Anterior cingulate cortex (tissue), 58 donors: ENCODE results near the gene PRX.

Experiments used
- DNase-seq, 58 donors: peaks; one replicate each; lab custom pipeline; 2025; lab: John Stamatoyannopoulos, UW

PRX gene

DNA sequence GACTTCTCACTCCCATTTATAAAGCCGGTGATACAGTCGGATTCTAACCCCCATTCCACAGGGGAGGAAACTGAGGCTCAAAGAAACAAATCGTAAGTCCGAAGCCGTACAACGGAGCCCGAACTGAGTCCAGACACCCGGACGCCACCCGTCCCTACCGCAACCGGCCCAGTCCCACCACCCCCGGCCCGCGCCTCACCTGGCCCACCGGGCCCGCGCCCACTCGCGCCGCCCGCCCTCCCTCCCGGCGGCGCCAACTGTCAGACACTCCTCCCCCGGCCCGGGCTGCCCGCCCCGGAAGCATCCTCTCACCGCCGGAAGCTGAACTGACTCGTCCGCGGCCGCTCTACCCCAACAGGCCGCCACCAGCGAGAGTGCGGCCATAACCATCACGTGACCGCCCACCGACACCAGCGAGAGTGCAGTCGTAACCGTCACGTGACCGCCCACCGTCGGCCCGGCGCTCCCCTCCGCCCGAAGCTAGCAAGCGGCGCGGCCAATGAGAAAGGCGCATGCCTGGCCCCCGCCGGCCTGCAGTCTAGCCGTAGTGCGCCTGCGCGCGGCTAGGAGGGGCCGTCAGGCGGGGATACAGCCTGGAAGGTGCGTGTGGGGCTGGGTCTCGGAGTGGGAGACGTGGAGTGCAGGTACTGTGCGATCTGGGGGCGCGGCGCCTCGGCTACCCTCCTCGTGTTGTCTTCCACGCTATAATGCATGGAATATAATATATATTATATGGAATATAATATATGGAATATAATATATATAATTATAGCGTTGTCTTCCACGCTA, 64.9 kb downstream of the PRX start, which contains the start of the genes C19orf47 and PLD3:
Gene C19orf47 (minus strand): TSS at position 273 of the 789 bp plus-strand sequence. CDS start 6,540 bp downstream, outside the sequence.
Gene PLD3 (plus strand): TSS at position 571 of the 789 bp plus-strand sequence. CDS start 17,789 bp downstream, outside the sequence.
- peak; percentile 90 to 100 (median 99) for DNase-seq

DNA sequence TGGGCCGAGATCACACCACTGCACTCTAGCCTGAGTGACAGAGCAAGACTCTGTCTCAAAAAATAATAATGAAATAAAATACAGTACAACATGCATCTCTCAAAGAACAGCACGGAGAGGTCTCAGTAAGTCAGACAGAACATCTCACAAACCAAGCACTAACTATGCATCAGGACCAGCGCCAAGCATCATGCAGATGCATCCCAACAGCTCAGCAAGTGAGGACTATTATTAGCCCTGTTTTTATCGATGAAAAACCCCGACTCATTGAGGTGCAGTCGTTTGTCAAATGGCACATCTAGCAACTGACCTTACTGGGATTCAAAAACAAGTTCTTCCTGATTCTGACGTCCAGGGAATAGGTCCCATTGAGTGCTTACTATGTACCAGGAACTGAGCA, 68.8 kb downstream of the PRX start:
- no peak for DNase-seq
